ENCODE data around the gene ABCA6.
"Not testable (repeated sequence)": the region's sequence is repeated elsewhere in the genome, so short reads cannot be mapped to it uniquely, and the experiment has no call there.

ABCA6 gene

DNA sequence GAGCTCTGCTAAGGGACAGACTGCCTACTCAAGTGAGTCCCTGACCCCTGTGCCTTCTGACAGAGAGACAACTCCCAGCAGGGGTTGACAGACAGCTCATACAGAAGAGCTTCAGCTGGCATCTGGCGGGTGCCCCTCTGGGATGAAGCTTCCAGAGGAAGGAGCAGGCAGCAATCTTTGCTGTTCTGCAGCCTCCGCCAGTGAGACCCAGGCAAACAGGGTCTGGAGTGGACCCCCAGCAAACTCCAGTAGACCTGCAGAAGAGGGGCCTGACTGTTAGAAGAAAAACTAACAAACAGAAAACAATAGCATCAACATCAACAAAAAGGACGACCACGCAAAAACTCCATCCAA lies 70.5 kb downstream of the ABCA6 start:
- DNase-seq: not testable (repeated sequence)

DNA sequence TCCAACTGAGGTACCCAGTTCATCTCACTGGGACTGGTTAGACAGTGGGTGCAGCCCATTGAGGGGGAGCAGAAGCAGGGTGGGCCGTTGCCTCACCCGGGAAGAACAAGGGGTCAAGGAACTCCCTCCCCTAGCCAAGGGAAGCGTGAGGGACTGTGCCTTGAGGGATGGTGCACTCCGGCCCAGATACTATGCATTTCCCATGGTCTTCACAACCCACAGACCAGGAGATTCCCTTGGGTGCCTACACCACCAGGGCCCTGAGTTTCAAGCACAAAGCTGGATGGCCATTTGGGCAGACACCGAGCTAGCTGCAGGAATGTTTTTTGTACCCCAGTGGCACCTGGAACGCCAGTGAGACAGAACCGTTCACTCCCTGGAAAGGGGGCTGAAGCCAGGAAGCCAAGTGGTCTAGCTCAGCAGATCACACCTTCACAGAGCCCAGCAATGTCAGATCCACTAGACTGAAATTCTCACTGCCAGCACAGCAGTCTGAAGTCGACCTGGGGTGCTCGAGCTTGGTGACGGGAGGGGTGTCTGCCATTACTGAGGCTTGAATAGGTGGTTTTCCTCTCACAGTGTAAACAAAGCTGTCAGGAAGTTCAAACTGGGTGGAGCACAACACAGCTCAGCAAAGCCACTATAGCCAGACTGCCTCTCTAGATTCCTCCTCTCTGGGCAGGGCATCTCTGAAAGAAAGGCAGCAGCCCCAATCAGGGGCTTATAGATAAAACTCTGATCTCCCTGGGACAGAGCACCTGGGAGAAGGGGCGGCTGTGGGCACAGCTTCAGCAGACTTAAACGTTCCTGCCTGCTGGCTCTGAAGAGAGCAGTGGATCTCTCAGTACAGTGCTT lies 71.1 kb downstream of the ABCA6 start:
- not testable (repeated sequence) for DNase-seq

DNA sequence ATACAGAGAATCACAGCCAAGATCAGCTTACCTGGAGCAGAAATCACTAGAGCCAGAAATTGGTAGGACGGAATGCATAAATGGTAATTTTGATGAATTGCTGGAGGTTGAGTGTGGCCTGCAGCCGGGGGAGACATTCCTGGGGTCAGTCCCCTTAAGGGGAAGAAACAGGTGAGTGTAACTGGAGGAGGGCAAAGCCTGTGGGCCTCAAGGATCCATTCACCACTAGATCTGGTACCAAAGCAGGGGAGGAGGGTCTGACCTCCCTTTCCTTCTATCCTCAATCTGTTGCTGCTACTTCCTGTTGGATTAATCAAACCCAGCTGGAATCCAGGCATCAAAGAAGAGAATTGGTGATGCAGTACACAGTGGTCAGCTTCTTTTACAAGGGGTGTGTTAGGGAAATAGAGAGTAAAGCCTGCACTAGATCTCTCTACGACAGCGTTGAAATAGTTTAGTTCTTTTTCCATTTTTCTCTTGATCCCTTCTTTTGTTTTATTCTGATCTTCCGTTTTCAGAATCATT lies 72.4 kb downstream of the ABCA6 start:
- no peak for DNase-seq

DNA sequence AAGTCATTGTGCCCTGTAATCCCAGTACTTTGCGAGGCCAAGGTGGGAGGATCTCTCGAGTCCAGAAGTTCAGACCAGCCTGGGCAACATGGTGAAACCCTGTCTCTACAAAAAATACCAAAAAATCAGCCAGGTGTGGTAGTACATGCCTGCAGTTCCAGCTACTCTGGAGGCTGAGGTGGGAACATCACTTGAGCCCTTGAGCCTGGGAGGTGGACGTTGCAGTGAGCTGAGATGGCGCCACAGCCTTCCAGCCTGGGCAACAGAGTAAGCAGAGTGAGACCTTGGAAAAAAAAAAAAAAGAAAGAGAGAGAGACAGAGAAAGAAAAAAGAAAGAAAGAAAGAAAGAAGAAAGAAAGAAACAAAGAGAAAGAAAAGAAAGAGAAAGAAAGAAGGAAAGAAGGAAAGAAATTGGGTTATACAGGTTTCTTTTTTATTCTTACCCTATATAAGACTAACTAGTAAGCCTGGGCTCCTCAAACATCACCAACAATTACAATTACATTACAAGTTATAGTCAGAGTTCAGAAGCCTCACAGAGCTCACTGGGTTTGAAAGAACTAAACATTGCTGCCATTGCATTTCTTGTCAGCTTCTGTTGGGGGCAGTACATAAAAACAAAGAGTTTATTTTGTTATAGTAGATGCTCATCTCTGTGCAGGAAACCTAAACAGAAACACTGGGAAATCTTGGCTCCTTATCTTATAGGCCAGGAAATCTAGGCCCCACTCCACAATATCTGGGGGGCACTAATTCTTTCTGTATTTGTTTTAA lies 74.2 kb downstream of the ABCA6 start:
- DNase-seq: no peak

DNA sequence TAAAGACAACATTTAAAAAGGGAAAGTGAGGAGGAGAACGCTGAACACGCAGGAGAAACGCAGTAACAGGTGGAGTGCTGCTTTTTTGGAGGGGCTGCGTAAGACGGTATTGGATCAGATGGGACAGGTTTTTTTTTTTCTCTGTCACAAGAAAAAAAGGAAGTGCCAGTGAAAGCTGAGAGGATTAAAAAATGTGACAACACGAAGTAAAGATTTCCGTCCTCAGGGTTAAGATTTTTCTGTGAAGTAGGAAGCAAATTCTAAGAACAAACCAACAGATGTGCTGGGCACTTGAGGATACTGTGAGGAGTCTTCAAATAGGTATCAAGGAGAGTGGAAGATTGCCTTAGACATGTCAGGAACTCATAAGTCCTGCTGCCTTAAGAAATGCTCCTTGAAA lies 75.2 kb downstream of the ABCA6 start:
- no peak for DNase-seq

DNA sequence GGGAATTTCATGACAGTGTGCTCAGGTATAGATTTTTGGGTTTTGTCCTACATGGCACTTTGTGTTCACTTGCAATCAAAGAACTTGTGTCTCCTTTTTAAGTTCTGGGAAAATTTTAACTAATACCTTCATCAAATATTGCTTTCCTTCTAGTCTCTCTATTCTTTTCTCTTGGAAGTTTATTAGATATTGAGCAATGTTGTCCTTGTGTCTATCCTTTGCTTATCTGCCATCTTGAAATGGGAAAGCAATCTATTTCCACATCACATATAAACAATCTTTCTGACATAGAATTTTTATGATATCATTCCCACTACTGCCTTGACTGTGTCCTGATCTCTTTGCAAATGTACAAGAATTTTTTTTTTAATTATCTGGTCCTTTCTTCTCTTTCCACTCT lies 76.6 kb downstream of the ABCA6 start:
- no peak for DNase-seq

DNA sequence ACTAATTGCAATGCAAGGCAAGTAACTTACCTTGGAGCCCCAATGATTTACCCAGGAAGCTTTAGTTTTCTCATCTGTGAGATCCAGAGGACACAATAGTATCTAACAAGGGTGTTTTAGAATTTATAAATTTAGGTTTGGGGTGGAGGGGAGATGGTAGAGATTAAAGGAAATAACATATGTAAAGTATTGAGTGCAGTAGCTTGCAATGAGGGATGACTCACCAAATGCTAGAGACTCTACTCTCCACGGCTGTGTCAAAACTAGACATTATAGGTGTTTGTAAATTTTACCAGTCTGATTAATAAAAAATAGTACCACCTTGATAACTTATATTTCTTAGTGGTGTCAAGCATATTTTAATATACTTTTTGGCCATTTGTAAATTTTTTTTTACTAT lies 77.2 kb downstream of the ABCA6 start:
- no peak for DNase-seq

DNA sequence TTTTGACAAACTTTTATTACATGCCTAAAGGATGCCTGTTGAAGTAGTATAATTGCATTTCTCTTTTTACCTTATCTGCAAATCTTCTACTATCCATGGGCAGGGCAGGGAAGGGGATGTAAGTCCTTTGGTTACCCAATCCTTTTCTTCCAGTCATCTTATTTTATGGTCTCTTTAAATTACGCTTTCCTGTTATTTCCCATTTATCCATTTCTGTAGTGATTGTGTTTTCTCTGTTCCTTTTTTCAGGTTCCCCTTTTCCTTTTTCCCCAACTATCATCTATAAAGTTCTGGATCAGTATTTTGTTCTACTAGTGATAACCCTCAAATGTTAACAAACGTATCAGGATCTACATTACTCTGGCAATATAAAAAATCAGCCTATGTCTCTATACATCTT lies 77.7 kb downstream of the ABCA6 start:
- no peak for DNase-seq

DNA sequence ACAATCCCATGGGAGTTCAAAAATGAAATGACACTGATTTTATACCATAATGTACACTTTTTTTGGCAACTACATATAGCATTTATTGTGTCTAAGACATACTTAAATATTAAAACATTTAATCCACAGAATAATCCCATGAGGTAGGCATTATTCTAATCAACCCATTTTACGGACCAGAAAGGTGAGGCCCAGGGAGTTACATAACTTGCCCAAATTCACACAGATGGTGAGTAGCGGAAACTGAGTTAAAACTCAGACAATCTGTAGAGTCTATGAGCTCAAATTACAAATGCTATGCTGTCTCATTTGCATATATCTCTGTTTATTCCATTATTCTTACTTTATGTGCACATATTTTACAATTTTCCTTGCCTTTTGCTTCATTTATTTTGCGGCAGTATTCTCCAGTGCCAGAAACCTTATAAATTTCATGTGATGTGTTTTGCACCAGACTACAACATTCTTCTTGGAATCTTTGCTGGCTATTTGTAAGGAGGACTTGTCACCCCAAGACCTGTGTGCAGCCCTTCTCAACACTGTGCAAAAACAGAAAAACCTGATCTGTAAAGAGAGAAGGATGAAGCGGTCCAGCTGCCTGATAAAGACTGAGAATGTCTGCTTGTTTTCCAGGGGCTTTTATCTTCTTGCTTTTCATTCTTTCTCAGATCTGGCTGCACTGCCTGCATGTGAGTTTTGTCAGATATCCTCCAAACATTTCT lies 78.7 kb downstream of the ABCA6 start:
- no peak for DNase-seq

DNA sequence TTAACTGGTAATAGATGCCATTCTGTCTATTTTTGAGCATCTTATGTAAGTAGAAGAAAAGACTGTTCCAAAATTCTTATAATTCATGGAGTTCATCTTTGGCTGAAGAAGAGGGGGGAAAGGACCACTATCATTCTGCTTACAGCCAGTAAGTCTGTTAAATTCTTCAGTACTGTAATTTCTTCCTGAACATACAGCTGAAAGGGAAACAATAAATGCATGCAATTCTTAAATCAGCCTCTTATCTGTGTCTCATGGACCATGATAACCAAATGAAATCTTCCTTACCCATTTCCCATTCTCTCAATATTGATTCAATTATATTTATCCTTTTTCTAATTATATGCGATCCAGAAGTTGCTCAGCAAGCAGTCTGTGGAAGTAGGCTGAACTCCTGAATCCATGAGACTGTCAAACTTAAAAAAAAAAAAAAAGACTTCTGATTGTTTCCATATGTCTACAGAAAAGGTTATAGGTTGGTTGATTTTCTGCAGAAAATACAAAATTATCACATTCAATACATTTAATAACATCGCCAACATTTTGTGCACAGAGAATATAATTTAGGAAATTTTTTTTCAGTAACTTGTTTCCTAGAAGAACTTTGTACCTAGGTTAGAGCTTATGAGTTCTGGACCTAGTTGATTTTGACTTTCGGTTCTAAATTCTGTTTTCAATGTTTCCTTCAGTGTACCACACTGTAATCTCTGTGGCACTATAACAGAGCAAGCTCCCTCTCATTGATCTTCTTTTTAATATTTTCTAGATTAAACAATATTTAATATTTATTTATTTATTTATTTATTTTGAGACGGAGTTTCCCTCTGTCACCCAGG lies 79.8 kb downstream of the ABCA6 start:
- no peak for DNase-seq

DNA sequence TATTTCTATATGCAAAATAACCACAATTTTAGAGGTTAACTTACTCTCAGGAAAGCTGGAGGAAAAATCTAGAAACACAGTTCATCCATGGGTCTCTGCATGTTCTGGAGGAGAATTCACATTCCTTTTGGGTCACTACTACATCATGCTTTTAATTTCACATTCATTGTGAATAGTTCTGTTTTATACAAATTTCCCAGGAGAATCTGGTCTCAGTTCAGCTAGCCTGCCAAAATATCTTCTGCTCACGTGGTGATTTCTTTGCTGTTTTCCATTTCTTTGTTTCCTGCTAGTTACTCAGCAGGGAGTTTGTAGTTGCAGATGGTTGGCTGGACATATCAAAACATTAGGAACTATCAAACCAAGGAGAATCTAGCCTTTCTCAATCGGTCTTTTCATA lies 80.9 kb downstream of the ABCA6 start, which contains the start of gene ABCA9:
Gene ABCA9, minus strand, starts transcription at position 106 of the 400 bp plus-strand sequence. CDS start 9,801 bp downstream, outside the sequence.
- DNase-seq: peak; percentile 63

DNA sequence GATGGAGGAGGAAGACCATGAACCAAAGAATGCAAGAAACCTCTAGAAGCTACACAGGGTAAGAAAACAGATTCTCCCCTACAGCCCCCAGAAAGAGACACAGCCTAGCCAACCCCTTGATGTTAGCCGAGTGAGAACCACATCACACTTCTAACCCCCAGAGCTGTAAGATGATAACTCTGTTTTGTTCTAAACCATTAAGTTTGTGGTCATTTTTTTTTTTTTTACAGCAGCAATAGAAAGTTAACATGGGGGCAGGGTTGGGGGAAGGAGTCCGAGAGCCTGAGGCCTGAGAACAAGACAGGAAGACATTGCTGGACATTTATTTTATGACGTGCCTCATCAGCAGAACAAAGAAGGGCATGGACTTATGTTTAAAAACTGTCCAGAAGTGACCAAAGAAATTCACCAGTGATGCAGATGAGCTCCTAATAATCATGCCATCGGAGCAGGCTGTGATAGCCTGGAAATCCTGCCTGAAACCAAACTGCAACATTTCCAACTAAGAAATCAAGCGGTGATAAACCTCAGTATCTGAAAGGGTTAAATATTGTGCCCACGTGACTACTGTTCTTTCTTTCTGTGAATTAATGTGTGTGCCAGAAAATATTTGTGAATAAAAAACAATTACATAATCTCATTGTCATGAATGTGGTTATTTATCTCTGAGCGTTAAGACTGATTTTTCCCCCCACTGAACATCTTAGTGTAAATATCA lies 82.1 kb downstream of the ABCA6 start:
- no peak for DNase-seq

DNA sequence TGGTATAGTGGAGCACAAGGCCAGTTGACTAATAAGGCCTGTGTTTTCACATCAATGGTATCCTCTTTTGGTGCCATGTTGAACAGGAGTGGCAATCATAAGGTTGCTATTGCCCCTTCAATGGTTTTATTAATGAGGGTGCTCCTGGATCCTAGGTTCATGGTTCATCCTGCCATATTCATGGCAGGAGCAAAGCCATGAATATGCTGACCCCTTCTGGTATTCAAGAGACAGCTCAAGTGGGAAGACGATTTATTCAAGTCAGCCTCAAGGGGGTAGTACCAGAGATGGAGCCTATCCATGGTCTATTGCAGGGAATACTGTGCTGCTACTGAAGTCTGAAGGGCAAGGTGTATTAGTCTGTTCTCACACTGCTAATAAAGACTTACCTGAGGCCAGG lies 83.5 kb downstream of the ABCA6 start:
- no peak for DNase-seq

DNA sequence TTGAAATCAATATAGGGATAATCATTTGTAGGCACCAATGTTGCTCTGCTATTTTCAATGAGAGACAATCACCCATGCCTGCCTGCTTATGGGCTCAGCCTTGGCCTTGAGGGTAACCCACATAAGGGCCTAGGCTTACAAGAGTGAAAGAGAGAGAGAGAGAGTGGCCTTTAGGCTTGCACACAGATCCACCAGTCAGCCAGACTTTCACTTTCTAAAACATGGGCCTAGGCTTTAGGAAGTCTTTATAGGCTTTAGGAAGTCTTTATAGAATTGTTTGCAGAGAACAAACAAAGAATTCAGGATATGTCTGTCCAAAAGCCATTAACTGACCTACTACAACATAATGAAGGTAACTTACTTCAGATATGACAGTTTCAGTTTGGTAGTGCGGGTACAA lies 84.4 kb downstream of the ABCA6 start:
- no peak for DNase-seq

DNA sequence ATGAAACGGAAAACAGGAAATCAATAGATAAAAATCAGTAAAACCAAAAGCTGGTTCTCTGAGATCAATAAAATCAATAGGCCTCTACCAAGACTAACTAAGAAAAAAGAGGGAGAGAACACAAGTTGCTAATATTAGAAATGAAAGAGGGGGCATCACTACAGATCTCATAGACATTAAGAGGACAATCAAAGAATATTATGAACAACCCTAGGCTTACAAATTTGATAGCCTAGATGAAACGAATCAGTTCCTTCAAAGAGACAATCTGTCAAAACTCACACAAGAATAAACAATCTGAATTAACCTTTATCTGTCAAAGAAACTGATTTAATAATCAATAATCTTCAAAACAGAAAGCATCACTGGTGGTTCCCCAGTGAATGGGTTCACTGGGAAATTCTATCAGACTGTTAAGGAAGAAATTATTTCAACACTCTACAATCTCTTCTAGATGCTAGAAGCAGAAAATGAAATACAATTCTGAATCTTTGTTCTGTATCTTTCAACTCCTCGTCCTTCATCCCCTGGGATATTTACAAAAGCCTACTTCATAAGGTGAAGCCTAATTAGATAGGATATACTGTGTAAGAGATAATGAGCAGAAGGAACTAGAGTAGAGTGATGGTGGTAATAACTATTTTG lies 85.4 kb downstream of the ABCA6 start:
- DNase-seq: no peak

DNA sequence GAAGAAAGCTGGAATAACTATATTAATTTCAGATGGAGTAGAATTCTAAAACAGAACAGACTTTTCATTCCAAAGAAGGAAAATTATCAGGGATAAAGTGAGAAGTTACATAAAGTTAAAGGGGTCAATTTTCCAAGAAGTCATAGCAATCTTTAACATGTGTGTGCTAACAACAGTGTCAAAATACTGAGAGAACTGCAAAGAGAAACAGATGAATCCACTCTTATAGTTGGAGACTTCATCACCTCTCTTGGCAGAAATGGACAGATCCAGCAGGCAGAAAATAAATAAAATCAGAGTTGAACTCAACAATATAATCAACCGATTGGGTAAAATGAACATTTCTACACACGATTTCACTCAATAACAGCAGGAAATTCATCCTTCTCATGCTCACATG lies 86.4 kb downstream of the ABCA6 start:
- no peak for DNase-seq

DNA sequence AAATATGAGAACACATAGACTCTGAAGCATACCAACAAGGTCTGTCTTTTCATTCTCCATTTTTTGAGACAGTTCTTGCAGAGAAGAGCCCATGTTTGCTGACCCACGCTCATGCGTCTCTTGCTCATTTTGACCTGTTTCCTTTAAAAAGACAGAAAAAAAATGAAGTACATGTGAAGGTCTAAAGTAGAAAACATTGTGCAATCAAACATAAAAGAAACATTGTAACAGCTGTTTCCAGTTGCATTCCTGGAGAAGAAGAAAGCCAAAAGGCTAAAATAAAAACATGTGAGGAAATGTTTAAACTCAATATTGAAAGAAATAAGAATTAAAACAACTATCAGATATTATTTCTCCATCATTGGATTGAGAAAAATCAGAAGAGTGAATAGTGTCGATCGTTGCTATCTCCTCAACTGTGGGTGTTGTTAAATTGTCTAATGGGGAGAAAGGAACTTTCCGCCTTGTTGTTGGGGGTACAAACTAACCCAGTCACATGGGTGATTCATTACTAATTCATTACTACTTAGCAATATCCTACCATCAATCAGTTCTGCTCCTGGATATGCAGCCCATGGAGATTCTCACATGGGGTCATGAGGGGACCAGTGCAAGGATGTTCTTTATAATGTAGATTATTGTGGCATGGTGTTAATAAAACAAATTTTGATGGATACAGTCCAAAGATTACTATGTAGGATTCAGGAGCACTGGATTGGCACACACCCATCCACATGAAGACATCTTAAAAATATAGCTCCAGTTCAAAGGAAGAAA lies 90.5 kb downstream of the ABCA6 start:
- DNase-seq: no peak

DNA sequence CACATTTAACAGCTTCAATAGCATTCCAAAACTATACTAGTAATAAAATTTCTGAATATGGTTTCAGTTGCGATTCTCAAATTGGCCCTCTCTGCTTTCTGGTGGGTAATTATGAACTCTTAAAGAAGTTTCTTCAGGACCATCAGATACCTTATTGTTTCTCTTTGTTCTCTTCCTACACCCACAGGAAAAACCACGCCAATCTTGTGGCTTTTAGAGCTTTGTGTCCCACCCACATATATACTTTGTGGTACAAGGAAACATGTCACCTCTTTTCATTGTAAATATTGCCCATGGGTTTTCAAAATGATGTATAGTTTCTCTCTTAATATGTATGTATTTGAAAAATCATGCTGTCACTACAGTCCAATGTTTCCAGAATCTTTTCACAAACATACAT lies 93.1 kb downstream of the ABCA6 start:
- DNase-seq: no peak

DNA sequence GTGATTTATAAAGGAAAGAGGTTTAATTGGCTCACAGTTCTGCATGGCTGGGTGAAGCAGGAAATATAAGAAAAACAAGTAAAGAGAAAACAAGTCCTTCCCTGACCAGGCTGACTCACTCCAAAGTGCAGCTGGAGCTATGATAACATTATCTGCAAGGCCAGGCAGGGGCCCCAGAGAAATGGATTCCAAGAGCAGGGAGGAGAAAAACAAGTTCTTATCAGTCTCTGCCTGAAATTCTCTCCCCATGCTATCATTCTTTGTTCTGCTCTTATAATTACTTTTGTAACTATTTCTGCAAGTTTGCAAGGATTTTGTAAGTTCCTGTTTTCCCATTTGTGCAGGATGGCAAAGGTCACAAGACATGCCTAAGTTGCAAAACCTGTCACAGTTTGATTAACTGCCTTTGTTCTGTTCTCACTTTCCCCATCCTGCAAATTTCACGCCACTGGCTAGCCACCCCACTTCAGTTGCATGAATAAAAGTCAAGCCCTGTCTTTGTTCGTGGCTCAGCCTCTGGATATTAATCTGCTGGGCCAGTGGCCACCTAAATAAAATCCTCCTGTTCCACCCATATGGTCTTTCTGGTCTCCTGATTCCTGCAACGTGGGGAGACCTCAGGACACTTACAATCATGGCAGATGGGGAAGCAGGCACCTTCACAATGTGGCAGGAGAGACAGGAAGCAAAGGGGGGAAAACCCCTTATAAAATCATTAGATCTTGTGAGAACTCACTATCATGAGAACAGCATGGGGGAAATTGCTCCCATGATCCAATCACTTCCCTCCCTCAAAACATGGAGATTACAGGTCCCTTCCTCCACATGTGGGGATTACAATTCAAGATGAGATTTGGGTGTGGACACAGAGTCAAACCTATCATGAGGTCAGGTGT lies 94.1 kb downstream of the ABCA6 start:
- DNase-seq: peak; percentile 53

All from femur (tissue), 1 donor.